GM08714 (cell line): ENCODE data around the gene ZNF185.

Experiments used
- H3K4me3 ChIP-seq: fragments of 200-500 bp; sonication (Bioruptor generic); 2 replicates; pipeline ENCODE4 v1.5.1; 2014; ENCODE audit warnings: mild to moderate bottlenecking, low read length, inconsistent platforms
- ZNF274 ChIP-seq: IDR thresholded peaks from 2 replicates; pipeline ENCODE4 v1.6.1; 2012; ENCODE audit warnings: mild to moderate bottlenecking, low read depth, low read length

The ZNF185 gene

DNA sequence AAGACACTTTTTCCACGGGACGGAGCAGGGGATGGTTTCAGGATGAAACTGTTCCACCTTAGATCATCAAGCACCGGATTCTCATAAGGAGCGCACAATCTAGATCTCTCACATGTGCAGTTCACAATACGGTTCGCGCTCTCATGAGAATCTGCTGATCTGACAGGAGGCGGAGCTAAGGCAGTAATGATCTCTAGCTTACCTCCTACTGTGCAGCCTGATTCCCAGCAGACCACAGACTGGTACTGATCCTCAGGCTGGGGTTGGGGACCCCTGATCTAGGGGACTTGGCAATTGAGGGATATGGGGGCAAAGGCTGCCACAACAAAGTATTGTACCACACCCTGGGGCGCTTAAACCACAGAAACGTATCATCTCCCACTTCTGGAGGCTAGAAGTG is 25.7 kb downstream of the ZNF185 start:
- TF ChIP-seq ZNF274 = no peak
- no peak overlapping the region for H3K4me3 ChIP-seq

DNA sequence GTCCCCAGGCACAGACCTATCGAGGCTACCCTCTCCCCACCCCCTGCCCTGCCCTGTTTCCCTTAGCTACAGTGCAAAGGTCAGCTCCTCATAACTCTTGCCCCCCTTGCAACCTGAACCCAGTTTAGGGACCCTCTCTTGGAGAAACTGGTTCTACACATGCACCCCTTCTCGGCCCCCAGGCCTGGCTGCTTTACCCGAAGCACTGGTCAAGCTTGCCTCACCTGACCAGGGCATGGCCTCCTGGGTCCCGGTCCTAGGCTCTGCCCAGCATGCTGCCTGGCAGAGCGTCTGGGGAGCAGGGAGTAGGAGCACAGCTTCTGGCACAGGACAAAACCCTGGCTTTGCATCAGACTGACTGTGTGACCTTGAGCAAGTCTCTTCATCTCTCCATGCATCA is 28.0 kb downstream of the ZNF185 start:
- no peak for TF ChIP-seq ZNF274
- no peak overlapping the region for H3K4me3 ChIP-seq

GRCh38 chrX:152926279-152926678 is 28.4 kb downstream of the ZNF185 start:
- TF ChIP-seq ZNF274 = no peak
- H3K4me3 ChIP-seq = no peak overlapping the region

- TF ChIP-seq ZNF274 = no peak
These were observed 29.1 kb downstream of the ZNF185 start for GRCh38 chrX:152926923-152927322.

GRCh38 chrX:152927858-152928760 is 30.2 kb downstream of the ZNF185 start:
- TF ChIP-seq ZNF274 = no peak

More at GRCh38 chrX:152926923-152927322, 29.1 kb downstream of the ZNF185 start:
- H3K4me3 ChIP-seq = no peak overlapping the region

DNA sequence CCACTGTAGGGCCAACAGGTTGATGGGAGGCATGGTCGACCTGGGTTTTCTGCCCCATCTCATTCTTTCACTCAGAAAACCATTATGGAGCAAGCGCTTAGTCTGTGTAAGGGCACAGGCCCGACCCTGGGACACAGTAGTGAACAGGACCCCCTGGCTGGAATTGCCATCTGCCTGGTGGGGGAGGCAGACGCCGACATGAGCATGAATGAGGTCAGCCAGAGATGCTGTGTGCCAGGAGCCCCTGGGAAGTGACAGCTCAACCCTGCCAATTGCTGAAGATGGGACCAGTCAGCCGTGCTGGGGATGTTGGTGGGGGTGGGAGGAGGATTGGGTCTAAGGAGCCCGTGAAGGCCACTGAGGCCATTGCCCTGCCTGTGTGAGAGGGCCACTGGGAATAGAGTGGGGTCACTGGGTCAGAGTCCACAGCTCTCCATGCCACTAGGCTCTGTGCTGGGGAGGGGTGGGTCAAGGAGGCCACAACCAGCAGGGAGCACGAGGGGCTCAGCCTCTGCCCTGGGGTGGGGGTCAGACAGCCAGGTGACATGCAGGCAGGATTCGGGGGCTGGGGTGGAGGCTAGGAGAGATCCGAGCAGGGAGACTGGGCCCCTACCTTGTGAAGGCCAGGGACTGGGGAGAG is 31.0 kb downstream of the ZNF185 start:
- no peak overlapping the region for H3K4me3 ChIP-seq
- TF ChIP-seq ZNF274 = no peak

More at GRCh38 chrX:152927858-152928760, 30.2 kb downstream of the ZNF185 start:
- H3K4me3 ChIP-seq = no peak overlapping the region

GRCh38 chrX:152929898-152930297 is 32.0 kb downstream of the ZNF185 start:
- no peak for TF ChIP-seq ZNF274
- H3K4me3 ChIP-seq = no peak overlapping the region

DNA sequence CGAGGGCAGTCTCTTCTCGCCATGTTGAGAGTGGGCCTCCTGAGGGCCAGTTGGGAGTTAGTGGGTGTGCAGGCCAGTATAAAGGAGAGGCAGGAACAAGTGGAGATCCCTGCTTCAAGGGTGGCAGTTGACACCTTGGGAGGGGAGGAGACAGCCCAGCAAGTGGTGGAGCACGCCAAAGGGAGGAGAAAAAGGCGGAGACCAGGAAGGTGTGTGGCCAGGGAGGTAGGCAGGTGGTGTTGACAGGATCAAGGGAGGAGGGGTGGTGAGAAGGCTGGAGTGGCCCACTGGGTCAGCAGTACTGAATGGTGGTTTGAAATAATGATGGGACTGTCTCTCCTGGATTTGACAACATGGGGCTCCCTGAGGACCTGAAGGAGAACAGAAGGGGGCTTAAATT is 32.6 kb downstream of the ZNF185 start:
- no peak overlapping the region for H3K4me3 ChIP-seq
- no peak for TF ChIP-seq ZNF274

GRCh38 chrX:152932144-152932543 is 34.3 kb downstream of the ZNF185 start:
- TF ChIP-seq ZNF274 = no peak
- H3K4me3 ChIP-seq = no peak overlapping the region

DNA sequence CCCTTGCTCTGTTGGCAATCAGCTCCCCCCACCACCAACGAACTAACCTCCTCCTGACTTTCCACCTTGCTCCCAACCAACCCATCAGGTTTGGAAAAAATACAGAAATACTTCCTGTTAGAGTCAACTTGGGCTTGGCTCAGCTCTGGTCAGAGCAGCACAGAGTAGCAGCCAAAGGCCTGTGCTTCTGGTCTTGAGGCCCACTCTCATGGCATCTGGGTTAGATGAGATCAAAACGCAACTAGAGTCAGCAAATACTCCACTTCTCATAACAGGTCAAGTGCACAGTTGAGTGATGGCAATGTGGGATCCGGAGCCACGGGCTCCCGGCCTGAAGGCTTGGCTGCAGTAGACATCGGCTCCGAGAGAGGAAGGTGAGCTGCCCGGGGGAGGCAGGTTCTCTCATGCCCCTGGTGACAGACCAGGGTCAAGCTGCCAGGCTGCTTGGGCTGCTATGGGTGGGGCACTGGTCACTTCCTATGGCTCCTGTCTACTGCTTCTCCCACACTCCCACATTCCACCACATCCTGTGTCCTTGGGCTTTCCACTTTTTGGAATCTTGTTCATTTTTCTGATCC is 34.8 kb downstream of the ZNF185 start:
- no peak for TF ChIP-seq ZNF274
- H3K4me3 ChIP-seq = no peak overlapping the region

GRCh38 chrX:152936306-152936705 is 38.4 kb downstream of the ZNF185 start:
- TF ChIP-seq ZNF274 = no peak
- H3K4me3 ChIP-seq = no peak overlapping the region

GRCh38 chrX:152937236-152937635 is 39.4 kb downstream of the ZNF185 start:
- no peak for TF ChIP-seq ZNF274
- no peak overlapping the region for H3K4me3 ChIP-seq

DNA sequence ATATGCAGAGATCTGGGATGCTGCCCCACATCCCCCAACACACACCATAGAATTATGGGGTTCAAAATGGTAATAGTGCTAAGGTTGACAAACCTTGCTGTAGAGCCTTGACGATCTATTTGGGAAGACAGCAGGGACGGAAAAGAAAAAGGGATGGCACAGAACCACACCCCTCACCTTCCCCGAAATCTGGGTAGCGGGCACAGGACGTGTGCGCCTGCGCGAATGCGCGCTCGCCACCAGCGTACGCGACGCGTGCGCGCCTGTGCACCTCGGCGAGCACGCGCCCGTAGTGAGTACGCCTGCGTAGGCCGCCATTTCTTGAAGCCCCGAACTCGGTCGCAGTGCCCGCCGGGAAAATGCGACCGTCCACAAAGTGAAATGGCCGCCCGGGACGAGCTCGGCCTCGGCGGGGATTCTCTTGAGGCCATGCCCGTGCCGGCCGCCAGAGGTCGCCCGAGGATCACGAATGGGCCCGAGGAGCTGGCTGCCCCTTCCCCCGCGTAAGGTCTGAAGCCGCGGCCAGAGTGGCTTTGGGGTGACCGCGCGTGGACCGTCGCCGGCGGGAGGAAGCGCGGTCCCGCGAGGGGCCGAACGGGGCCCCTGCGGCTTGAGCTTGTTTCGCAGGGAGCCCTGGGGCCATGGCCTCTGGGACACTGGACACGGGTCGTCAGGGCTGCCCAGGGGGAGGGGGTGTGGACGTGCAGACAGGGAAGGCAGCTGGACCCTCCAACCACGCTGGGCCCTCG is 43.6 kb downstream of the ZNF185 start:
- TF ChIP-seq ZNF274 = no peak
- peak overlapping the region; percentile 80 for H3K4me3 ChIP-seq

DNA sequence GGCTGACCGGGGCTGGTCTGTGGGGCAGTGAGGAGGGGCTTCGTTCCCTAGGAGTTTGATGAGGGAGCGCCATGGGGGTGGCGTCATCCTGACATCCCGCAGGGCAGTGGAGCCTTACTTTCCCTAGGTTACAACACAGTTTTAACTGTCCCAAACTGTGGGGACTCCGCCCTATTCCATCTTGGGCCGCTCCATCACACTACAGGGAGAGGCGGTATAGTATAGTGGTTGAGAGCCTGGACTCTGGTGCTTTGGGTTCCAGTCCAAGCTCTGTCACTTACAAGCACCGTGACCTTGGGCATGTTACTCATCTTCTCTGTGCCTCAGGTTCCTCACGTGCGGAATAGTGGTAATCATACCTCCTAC is 44.2 kb downstream of the ZNF185 start:
- no peak for TF ChIP-seq ZNF274
- H3K4me3 ChIP-seq = peak overlapping the region; percentile 64; the same call in 1 of the 2 replicates

GRCh38 chrX:152943826-152944225 is 46.0 kb downstream of the ZNF185 start:
- no peak overlapping the region for H3K4me3 ChIP-seq
- no peak for TF ChIP-seq ZNF274
